Gastroesophageal sphincter (tissue), 3 donors: ENCODE results near the gene ST7.

Source experiments
- EP300 ChIP-seq: sonication (generic); formaldehyde crosslinking; IDR thresholded peaks from one replicate; pipeline ENCODE4 v1.6.1; 2017; ENCODE audit warnings: antibody characterized with exemption, mild to moderate bottlenecking
- POLR2AphosphoS5 ChIP-seq: sonication (generic); formaldehyde crosslinking; IDR thresholded peaks from one replicate; pipeline ENCODE4 v1.6.1; 2017; ENCODE audit warnings: antibody characterized with exemption
- TF ChIP-seq, protein P1 (sequence below), 4 experiments: fragments of 200-600 bp in 2 of 4; fragments of 450-650 bp in 2 of 4; sonication (generic) in 1 of 4; IDR thresholded peaks; one replicate each; pipeline ENCODE4 v1.5.1; 2017 to 2019; ENCODE audit warnings: antibody characterized with exemption in 4 of 4, mild to moderate bottlenecking in 2 of 4, moderate library complexity in 2 of 4

DNA sequence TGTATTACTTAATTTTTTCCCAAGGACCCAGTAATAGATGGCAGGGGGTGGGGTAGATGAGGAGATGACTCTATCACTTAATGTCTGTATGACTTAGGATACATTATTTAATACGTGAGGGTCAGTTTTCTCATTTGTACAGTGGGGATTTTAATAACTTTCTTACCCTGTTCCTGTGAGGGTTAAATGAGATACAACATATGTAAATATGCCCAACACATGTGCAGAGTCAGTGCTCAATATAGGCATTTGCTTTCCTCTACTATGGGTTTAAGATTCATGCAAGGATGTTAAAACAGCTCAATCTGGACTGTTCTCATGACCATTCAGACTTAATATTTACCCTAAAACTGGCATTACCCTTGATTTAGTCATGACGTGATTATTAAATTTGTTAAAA lies 31.2 kb downstream of the ST7 start:
- TF ChIP-seq, protein P1, sequence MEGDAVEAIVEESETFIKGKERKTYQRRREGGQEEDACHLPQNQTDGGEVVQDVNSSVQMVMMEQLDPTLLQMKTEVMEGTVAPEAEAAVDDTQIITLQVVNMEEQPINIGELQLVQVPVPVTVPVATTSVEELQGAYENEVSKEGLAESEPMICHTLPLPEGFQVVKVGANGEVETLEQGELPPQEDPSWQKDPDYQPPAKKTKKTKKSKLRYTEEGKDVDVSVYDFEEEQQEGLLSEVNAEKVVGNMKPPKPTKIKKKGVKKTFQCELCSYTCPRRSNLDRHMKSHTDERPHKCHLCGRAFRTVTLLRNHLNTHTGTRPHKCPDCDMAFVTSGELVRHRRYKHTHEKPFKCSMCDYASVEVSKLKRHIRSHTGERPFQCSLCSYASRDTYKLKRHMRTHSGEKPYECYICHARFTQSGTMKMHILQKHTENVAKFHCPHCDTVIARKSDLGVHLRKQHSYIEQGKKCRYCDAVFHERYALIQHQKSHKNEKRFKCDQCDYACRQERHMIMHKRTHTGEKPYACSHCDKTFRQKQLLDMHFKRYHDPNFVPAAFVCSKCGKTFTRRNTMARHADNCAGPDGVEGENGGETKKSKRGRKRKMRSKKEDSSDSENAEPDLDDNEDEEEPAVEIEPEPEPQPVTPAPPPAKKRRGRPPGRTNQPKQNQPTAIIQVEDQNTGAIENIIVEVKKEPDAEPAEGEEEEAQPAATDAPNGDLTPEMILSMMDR (IDR thresholded peaks at IDR 0.05), result no peak
- TF ChIP-seq POLR2AphosphoS5, result no peak
- no peak for TF ChIP-seq EP300
